Epithelial cell of esophagus (primary cell): ENCODE results near the gene ACAD9.

ENCODE experiments used
- DNase-seq: peaks from one replicate; pipeline ENCODE4 v3.0.0; 2010; ENCODE audit warnings: low read depth
- H3K4me3 ChIP-seq: 2 replicates; pipeline ENCODE4 v1.5.1; 2011; ENCODE audit warnings: mild to moderate bottlenecking, low read length, control low read depth
- CTCF ChIP-seq: IDR thresholded peaks from 2 replicates; pipeline ENCODE4 v1.5.1; 2011; ENCODE audit warnings: low read depth, mild to moderate bottlenecking, low read length, control low read depth, inconsistent platforms; ENCODE audit not compliant: insufficient read depth; ENCODE audit errors: missing control alignments

Gene ACAD9

GRCh38 chr3:128910006-128910405 is 30.6 kb downstream of the ACAD9 start:
- H3K4me3 ChIP-seq = no peak overlapping the region

GRCh38 chr3:128911911-128912310 is 32.5 kb downstream of the ACAD9 start:
- no peak for DNase-seq
- TF ChIP-seq CTCF = no peak
- no peak overlapping the region for H3K4me3 ChIP-seq

More at GRCh38 chr3:128910006-128910405, 30.6 kb downstream of the ACAD9 start:
- no peak for DNase-seq
- TF ChIP-seq CTCF = no peak

GRCh38 chr3:128914966-128915645 is 35.7 kb downstream of the ACAD9 start:
- no peak for DNase-seq
- TF ChIP-seq CTCF = no peak
- no peak overlapping the region for H3K4me3 ChIP-seq

- DNase-seq = no peak
- no peak overlapping the region for H3K4me3 ChIP-seq
- TF ChIP-seq CTCF = peak; percentile 26
Observed at GRCh38 chr3:128917291-128917690, 37.9 kb downstream of the ACAD9 start.

GRCh38 chr3:128919988-128920387 is 40.6 kb downstream of the ACAD9 start:
- no peak overlapping the region for H3K4me3 ChIP-seq
- no peak for TF ChIP-seq CTCF

GRCh38 chr3:128922804-128923459 is 43.5 kb downstream of the ACAD9 start:
- TF ChIP-seq CTCF = no peak
- H3K4me3 ChIP-seq = no peak overlapping the region
- DNase-seq = no peak

More at GRCh38 chr3:128919988-128920387, 40.6 kb downstream of the ACAD9 start:
- peak; percentile 24 for DNase-seq
